Coronary artery (tissue), 2 donors: ENCODE measurements around the gene SRSF7.
"Not testable (repeated sequence)": the region's sequence is repeated elsewhere in the genome, so short reads cannot be mapped to it uniquely, and the experiment has no call there.

Experiments
- DNase-seq: peaks from one replicate; pipeline ENCODE4 v3.0.0-alpha.2; 2017; ENCODE audit warnings: low spot score
- H3K27ac ChIP-seq, 2 donors: fragments of 200-600 bp; sonication (generic); one replicate each; pipeline ENCODE4 v1.5.1; 2016 to 2019
- H3K4me3 ChIP-seq: fragments of 200-600 bp; sonication (generic); 2 replicates; pipeline ENCODE4 v1.5.1; 2016; ENCODE audit warnings: mild to moderate bottlenecking, moderate library complexity
- CTCF ChIP-seq: fragments of 200-600 bp; sonication (generic); IDR thresholded peaks from one replicate; pipeline ENCODE4 v1.5.1; 2019; ENCODE audit warnings: antibody characterized with exemption

Gene SRSF7

GRCh38 chr2:38712413-38712812 lies 38.7 kb downstream of the SRSF7 start:
- TF ChIP-seq CTCF = no peak
- no peak overlapping the region for H3K27ac ChIP-seq
- no peak overlapping the region for H3K4me3 ChIP-seq
- no peak for DNase-seq

- Histone ChIP-seq H3K27ac (no peak overlapping the region), H3K4me3 (no peak overlapping the region)
- TF ChIP-seq CTCF = no peak
- DNase-seq = no peak
Measured at GRCh38 chr2:38711558-38711957, 39.6 kb downstream of the SRSF7 start.

DNA sequence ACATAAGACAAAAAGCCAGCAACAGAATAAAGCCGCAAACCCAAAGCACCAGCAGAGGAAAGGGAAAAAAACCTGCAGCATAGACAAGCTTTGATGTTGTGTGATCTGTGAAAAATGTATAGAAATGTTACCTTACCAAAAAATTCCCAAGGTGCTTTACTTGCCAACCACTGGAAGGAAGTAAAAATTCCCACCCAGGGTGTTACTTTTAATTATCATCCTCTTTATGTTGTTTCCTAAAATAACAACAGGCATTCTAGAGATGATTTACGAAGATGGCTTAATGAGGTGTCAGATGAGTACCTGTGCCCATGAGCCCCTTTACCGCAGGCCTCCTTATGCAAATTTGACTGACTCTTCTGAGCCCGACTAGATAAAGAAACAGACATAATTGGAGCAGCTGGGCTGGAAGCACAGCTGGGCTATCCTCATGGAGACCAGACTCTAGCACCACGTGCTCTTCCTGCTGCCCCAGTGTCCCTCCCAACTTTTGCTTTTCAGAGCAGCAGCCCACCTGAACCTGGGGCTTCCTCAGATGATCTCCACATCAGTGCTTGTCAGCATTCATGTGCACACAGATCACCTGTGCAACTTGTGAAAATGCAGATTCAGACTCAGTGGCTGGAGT lies 41.5 kb downstream of the SRSF7 start:
- H3K4me3 ChIP-seq = no peak overlapping the region
- no peak overlapping the region for H3K27ac ChIP-seq
- TF ChIP-seq CTCF = no peak
- no peak for DNase-seq

DNA sequence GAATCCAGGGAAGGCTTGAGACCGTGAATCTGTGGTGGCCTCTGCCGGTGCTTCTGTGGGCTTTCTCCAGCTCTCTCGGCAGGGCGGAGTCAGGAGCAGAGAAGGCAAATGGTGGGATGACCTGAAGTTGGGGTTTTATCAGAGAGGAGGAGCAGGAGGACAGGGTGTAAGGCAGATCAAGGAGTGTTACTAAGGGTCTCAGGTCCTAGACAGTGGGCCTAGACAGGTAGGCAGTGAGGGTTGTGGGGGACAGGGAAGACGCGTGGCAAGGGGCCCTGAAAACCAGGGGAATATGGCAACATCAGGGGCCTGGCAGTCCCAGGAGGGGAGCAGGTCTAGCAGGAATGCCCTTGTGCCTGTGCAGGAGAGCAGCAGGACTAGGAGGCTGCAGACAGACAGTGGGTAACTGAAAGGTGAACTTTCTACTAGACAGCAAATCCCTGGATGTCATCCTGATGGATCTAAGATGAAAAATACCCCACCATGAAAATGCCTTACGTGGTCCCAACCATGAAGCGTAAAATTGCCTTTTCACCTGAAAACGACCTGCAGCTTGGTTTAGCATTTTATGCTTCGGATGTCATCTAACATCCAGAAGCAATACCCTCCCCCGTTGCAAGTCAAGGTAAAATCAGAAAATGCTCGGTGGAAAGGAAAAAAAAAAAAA lies 42.1 kb downstream of the SRSF7 start:
- H3K27ac ChIP-seq = no peak overlapping the region
- no peak for TF ChIP-seq CTCF
- H3K4me3 ChIP-seq = no peak overlapping the region
- no peak for DNase-seq

DNA sequence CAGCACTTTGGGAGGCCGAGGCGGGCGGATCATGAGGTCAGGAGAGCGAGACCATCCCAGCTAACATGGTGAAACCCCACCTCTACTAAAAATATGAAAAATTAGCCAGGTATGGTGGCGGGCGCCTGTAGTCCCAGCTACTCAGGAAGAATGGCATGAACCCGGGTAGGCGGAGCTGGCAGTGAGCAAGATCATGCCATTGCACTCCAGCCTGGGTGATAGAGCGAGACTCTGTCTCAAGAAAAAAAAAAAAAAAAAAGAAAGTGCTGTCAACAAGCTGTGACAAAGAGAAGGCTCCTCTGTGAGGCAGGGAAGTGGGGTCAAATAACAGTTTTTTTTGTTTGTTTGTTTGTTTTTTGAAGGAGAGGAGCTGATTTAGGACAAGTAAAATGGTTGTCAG lies 42.7 kb downstream of the SRSF7 start:
- not testable (repeated sequence) for DNase-seq, H3K27ac ChIP-seq

DNA sequence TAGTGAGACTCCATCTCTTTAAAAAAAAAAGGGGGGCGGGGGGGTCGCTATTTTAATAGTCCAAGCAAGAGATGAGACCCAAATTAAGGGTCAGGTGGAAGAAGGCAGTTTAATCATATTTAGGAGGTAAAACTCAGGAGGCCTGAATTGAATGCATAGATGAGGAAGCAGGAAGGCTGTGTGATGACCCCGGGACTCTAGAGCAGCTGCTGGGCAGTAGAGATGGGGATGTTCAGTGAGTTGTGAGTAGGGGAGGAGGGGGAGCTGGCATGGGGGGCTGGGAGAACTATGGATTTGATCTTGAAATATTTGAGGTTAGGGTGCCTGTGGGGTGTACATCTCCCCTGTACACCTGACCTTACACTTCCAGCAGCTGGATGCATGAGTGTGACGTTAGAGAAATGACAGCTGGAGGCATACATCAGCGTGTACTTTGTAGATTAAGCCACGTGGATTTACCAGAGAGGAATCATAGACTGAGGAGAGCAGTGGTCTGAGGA lies 44.3 kb downstream of the SRSF7 start:
- no peak for TF ChIP-seq CTCF
- no peak overlapping the region for H3K4me3 ChIP-seq
- no peak for DNase-seq
- no peak overlapping the region for H3K27ac ChIP-seq

More for the DNA sequence above, 42.7 kb downstream of the SRSF7 start:
- not testable (repeated sequence) for H3K4me3 ChIP-seq

DNA sequence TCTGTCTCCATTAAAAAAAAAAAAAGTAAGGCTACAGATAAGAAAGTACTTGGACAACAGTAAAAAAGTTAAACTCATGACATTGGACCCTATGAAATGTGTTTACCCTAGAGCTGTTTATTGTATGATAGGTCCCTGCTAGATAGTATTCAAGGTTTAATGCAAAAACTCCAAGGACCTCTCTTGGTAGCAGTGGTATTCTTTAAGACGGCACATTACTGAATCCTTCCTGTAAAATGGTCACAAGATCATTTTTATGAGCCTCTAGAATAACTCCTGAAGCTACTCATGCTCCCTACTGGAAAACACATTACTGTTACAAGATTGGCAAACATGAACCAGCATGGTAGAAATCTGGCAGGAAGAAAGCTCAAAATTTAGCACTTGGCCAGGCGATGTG lies 46.5 kb downstream of the SRSF7 start:
- Histone ChIP-seq H3K4me3 (no peak overlapping the region), H3K27ac (no peak overlapping the region)
- TF ChIP-seq CTCF = no peak
- no peak for DNase-seq

GRCh38 chr2:38703336-38703735 lies 47.8 kb downstream of the SRSF7 start:
- not testable (repeated sequence) for H3K27ac ChIP-seq, DNase-seq, H3K4me3 ChIP-seq
